Vagina (tissue), 2 donors: ENCODE data around the gene SPECC1.

Source experiments
- CTCF ChIP-seq, 3 experiments: fragments of 450-650 bp in 2 of 3; fragments of 200-600 bp in 1 of 3; sonication (generic) in 1 of 3; IDR thresholded peaks; one replicate each; pipeline ENCODE4 v1.5.1; 2017 to 2019; ENCODE audit warnings: antibody characterized with exemption in 3 of 3, mild to moderate bottlenecking in 2 of 3, moderate library complexity in 2 of 3
- POLR2A ChIP-seq, 2 donors: fragments of 450-650 bp; IDR thresholded peaks; one replicate each; pipeline ENCODE4 v1.6.1; 2017; ENCODE audit warnings: antibody characterized with exemption in 2 of 2, mild to moderate bottlenecking in 2 of 2, moderate library complexity in 2 of 2
- POLR2AphosphoS5 ChIP-seq, 2 donors: sonication (generic); formaldehyde crosslinking; IDR thresholded peaks; one replicate each; pipeline ENCODE4 v1.9.0; 2017; ENCODE audit warnings: antibody characterized with exemption in 2 of 2, mild to moderate bottlenecking in 2 of 2, low read depth in 1 of 2; ENCODE audit not compliant: insufficient read depth in 1 of 2

GRCh38 chr17:20280051-20280450 lies 270.9 kb downstream of the SPECC1 start:
- TF ChIP-seq CTCF (IDR thresholded peaks at IDR 0.05) (no peak), POLR2A (IDR thresholded peaks at IDR 0.05) (no peak), POLR2AphosphoS5 (IDR thresholded peaks at IDR 0.05; ENCODE audit: insufficient read depth in 1 of 2, low read depth in 1 of 2) (no peak)
